Retinal pigment epithelial cell (primary cell): ENCODE results near the gene DPP8.
A peak's percentile ranks its signal among the peaks of the same experiment; 100 is the strongest.

Experiments
- DNase-seq: peaks from one replicate; pipeline ENCODE4 v3.0.0-alpha.2; 2010; ENCODE audit warnings: low read depth
- H3K4me3 ChIP-seq: 2 replicates; pipeline ENCODE4 v1.5.1; 2011; ENCODE audit warnings: mild to moderate bottlenecking, low read length, control low read depth, moderate library complexity
- CTCF ChIP-seq: conservative IDR thresholded peaks from 2 replicates; pipeline ENCODE4 v1.5.1; 2011; ENCODE audit warnings: low read depth, low read length, control low read depth, inconsistent platforms

DPP8 gene

GRCh38 chr15:65516997-65517865 lies at the start of gene DPP8:
TSS of gene DPP8 (minus strand) at chr15:65517689. CDS start at chr15:65512553, 5,136 bp downstream.
- peak within 1 kb of the TSS; percentile 96 for H3K4me3 ChIP-seq
- DNase-seq = peak; percentile 84
- TF ChIP-seq CTCF = peak; percentile 96

- H3K4me3 ChIP-seq = no peak overlapping the region
- no peak for DNase-seq
- TF ChIP-seq CTCF = no peak
These were observed 44.4 kb upstream of the DPP8 start for GRCh38 chr15:65561934-65562333.

DNA sequence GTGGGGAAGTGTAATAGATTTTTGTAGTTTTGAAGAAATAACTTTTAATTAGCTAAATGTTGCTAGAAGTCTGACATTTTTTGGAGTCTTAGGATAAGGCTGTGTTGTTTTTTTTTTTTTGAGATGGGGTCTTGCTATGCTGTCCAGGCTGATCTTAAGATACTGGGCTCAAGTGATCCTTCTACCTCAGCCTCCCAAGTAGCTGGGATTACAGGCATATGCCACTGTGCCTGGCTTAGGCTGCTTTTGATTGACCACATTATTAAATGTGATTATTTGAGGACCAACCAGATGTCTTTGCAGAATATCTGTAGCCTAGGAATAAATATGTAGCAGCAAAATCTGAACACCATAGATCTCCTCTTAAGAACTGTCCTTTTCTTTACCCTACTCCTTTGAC lies 42.5 kb upstream of the DPP8 start:
- no peak for TF ChIP-seq CTCF
- DNase-seq = no peak
- H3K4me3 ChIP-seq = no peak overlapping the region

- DNase-seq = no peak
- no peak overlapping the region for H3K4me3 ChIP-seq
- TF ChIP-seq CTCF = no peak
These were observed 41.7 kb upstream of the DPP8 start for GRCh38 chr15:65558997-65559760.

DNA sequence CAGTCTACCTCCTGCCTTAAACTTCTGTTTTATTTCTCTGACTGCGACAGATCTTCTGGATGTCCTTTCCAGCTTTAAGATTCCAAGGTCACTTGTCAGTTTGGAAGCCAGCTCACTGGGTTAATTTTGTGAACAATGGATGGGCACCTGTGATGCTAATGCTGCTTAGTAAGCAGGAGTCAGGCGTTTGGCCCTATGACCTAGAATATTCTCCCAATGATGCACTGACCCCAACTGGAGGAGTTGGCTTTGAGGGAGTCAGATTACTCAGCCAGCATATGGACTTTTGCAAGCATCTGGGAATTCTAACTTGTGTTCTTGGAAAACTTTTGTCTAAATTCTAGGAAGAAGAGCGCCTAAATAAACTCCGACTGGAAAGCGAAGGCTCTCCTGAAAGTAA lies 40.8 kb upstream of the DPP8 start:
- TF ChIP-seq CTCF = no peak
- no peak for DNase-seq

GRCh38 chr15:65556622-65557021 lies 39.1 kb upstream of the DPP8 start:
- no peak for DNase-seq
- no peak overlapping the region for H3K4me3 ChIP-seq
- TF ChIP-seq CTCF = no peak

More for the DNA sequence above, 40.8 kb upstream of the DPP8 start:
- no peak overlapping the region for H3K4me3 ChIP-seq
